Measurements from ENCODE around the gene SLC7A7.
"Not testable (repeated sequence)": the region's sequence is repeated elsewhere in the genome, so short reads cannot be mapped to it uniquely, and the experiment has no call there.

The SLC7A7 gene

GRCh38 chr14:22748206-22748605, 67.0 kb downstream of the SLC7A7 start:
- no peak for DNase-seq

GRCh38 chr14:22747769-22748168, 67.5 kb downstream of the SLC7A7 start:
- no peak for DNase-seq

GRCh38 chr14:22740020-22740419, 75.2 kb downstream of the SLC7A7 start:
- no peak for DNase-seq

DNA sequence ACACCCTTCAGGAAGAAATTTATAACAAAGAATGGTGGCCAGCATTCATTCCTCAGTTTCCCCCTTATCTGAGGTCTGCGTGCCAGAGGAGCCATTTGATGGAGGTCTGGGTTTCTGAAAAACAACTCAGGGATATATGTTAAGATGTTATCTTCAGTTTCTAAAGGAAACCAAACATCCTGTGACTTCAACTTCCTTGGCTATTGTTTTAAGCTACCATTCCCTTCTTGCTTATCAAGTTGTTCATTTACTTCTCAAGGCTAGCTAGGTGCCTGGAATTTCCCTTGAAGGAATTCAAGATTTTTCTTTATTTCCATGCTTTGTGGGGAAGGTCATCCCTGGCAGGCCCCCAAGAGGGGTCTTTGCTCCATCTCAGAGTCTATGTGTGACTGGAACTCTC, 75.8 kb downstream of the SLC7A7 start:
- no peak for DNase-seq

- DNase-seq, result no peak
Measured at GRCh38 chr14:22737052-22737451, 78.2 kb downstream of the SLC7A7 start.

DNA sequence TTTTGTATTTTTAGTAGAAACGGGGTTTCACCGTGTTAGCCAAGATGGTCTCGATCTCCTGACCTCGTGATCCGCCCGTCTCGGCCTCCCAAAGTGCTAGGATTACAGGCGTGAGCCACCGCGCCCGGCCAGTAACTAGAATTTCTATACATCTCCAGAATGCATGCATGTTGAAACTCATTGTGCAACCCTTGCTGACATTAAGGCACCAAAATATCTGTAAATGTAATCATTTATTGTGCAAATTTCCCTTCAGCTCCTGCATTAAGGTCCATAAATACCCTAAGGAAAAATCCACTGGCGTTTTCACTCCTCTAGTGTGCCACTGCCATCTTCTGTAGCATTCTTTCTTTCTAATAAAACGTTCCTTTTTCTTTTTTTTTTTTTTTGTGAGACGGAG, 78.9 kb downstream of the SLC7A7 start:
- not testable (repeated sequence) for DNase-seq

GRCh38 chr14:22735096-22735495, 80.1 kb downstream of the SLC7A7 start:
- DNase-seq, result no peak

DNA sequence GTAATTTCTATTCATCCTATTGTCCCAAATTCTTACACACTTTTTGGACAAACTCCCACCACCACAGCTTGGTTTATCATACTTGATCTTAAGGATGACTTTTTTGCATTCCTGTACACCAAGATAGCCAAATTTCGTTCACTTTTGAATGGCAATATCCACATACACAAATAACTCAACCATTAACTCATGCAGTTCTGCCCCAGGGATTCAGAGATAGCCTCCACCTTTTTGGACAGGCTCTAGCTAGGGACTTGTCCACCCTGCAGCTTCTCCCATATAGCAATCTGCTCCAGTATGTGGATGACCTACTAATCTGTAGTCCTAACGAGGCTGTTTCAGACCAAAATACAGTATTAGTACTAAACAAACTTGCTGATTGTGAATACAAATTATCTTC, 81.4 kb downstream of the SLC7A7 start:
- no peak for DNase-seq

- not testable (repeated sequence) for DNase-seq
Measured at GRCh38 chr14:22732062-22732461, 83.2 kb downstream of the SLC7A7 start.

DNA sequence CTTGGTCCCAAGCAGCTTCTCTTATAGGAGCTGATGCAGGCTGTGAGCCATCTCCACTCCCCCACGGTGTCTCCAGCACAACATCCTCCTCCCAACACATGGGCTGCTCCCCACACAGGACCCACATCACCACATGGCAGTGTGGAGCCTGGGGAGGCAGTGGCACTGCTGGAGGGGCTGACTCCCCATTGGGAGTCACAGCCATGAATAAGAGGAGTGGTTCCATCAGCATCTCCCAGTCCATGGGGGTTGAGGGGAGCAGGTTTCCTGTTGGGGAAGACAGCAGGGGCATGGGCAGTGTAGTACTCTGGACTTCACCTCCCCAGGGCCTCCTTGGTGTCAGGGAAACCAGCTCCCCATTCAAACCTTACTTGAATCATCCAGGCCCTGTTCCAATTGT, 89.2 kb downstream of the SLC7A7 start:
- no peak for DNase-seq

- DNase-seq, result not testable (repeated sequence)
Measured at GRCh38 chr14:22725374-22725773, 89.9 kb downstream of the SLC7A7 start.

GRCh38 chr14:22724847-22725246, 90.4 kb downstream of the SLC7A7 start:
- DNase-seq, result not testable (repeated sequence)

- DNase-seq, result no peak
Measured at GRCh38 chr14:22723815-22724214, 91.4 kb downstream of the SLC7A7 start.
